GM10266 (cell line): Measurements from ENCODE around the gene RAB5A.

Experiments used
- DNase-seq: peaks from one replicate; pipeline ENCODE4 v3.0.0; 2012; ENCODE audit errors: extremely low spot score
- CTCF ChIP-seq: IDR thresholded peaks from 2 replicates; pipeline ENCODE4 v1.5.1; 2012; ENCODE audit warnings: mild to moderate bottlenecking, low read depth; ENCODE audit not compliant: control insufficient read depth, insufficient read depth; ENCODE audit errors: missing control alignments

Gene RAB5A

GRCh38 chr3:19934098-19934566 is 12.8 kb upstream of the RAB5A start, which contains the start of gene EFHB:
Gene EFHB (minus strand): TSS chr3:19934217. CDS start chr3:19934018, 199 bp downstream.
- TF ChIP-seq CTCF: no peak

GRCh38 chr3:19937459-19938294 is 9.2 kb upstream of the RAB5A start:
- DNase-seq: no peak
- no peak for TF ChIP-seq CTCF

More at GRCh38 chr3:19934098-19934566, 12.8 kb upstream of the RAB5A start, which contains the start of gene EFHB:
- no peak for DNase-seq

GRCh38 chr3:19938295-19938627 is 8.6 kb upstream of the RAB5A start:
- TF ChIP-seq CTCF: no peak

GRCh38 chr3:19940643-19941042 is 6.3 kb upstream of the RAB5A start:
- no peak for DNase-seq
- TF ChIP-seq CTCF: no peak

More at GRCh38 chr3:19938295-19938627, 8.6 kb upstream of the RAB5A start:
- DNase-seq: no peak

- no peak for DNase-seq
- TF ChIP-seq CTCF: no peak
Measured at GRCh38 chr3:19945534-19945933, 1.4 kb upstream of the RAB5A start.

- no peak for TF ChIP-seq CTCF
- no peak for DNase-seq
Measured at GRCh38 chr3:19945969-19946831, 697 bp upstream of the RAB5A start.
